Thyroid gland (tissue), 4 donors: ENCODE results near the gene EXOSC1. TPM values are rescaled to one million over a fixed set of nuclear protein-coding genes. Genes with fewer than 3 reads are reported as not detected.

Experiments
- DNase-seq, 2 donors: peaks; one replicate each; pipeline ENCODE4 v3.0.0-alpha.2; 2019
- H3K27ac ChIP-seq, 3 donors: fragments of 200-600 bp; sonication (generic); 1 replicate in 2 of 3; 2 replicates in 1 of 3; pipeline ENCODE4 v1.5.1; 2016 to 2019; ENCODE audit warnings: mild to moderate bottlenecking in 1 of 3, moderate library complexity in 1 of 3
- H3K27me3 ChIP-seq: fragments of 200-600 bp; sonication (generic); one replicate; pipeline ENCODE4 v1.5.1; 2019
- H3K36me3 ChIP-seq, 2 donors: fragments of 200-600 bp; sonication (generic); one replicate each; pipeline ENCODE4 v1.5.1; 2016 to 2019
- H3K4me1 ChIP-seq, 2 donors: fragments of 200-600 bp; sonication (generic); one replicate each; pipeline ENCODE4 v1.5.1; 2017 to 2019
- H3K4me3 ChIP-seq, 3 donors: fragments of 200-600 bp; sonication (generic); replicated peaks in 1 of 3; 1 replicate in 2 of 3; 2 replicates in 1 of 3; pipeline ENCODE4 v1.5.1; 2016; ENCODE audit warnings: mild to moderate bottlenecking in 1 of 3
- H3K9me3 ChIP-seq: fragments of 200-600 bp; sonication (generic); one replicate; pipeline ENCODE4 v1.5.1; 2017
- CTCF ChIP-seq, 6 experiments: fragments of 200-600 bp in 3 of 6; fragments of 450-650 bp in 3 of 6; sonication (generic) in 3 of 6; IDR thresholded peaks; one replicate each; pipeline ENCODE4 v1.5.1; 2016 to 2019; ENCODE audit warnings: antibody characterized with exemption in 6 of 6, mild to moderate bottlenecking in 2 of 6, inconsistent platforms in 1 of 6, moderate library complexity in 1 of 6
- POLR2A ChIP-seq, 2 donors: fragments of 450-650 bp; IDR thresholded peaks; one replicate each; pipeline ENCODE4 v1.6.1; 2017; ENCODE audit warnings: antibody characterized with exemption in 2 of 2, mild to moderate bottlenecking in 2 of 2, moderate library complexity in 1 of 2
- WGBS, 2 donors: methylation state at CpG; one replicate each; pipeline ENCODE4 v1.1.5; 2017; 5-methylcytosine and 5-hydroxymethylcytosine counted together
- intact Hi-C: fragments of 100-400 bp; cut with DNase I; formaldehyde crosslinking; loops from one replicate; pipeline ENCODE4 v1.15.1; 2023
- total RNA-seq, 4 donors: library from RNA; depleted of rRNA; stranded (reverse); fragments of >200 nt; gene quantifications; one replicate each; pipeline ENCODE4 v1.2.3, GENCODE V29; 2016

The EXOSC1 gene
- total RNA-seq, 4 donors from 2014 or later = 23.6 to 51.1 (median 29.2) TPM

DNA sequence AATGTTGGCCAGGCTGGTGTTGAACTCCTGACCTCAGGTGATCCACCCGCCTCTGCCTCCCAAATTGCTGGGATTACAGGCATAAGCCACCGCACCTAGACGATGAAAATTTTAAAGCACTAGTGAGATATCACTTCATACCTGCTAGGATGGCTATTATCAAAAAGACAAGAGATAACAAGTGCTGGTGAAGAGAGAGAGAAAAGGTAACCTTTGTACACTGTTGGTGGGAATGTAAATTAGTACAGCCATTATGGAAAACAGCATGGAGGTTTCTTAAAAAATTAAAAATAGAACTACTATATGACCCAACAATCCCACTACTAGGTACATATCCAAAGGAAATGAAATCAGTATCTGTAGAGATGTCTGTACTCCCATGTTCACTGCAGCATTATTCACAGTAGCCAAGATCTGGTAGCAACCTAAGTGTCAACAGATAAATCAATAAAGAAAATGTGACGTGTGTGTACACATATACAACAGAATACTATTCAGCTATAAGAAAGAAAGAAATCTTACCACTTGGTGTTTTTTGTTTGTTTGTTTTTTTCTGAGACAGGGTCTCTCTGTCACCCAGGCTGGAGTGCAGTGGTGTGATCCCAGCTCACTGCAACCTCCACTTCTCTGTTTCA, 40.0 kb upstream of the EXOSC1 start:
- no peak for DNase-seq
- Histone ChIP-seq H3K4me3 (no peak overlapping the region), H3K4me1 (peaks cover 6 to 12% of the 10 kb centered on the region in 2 donors), H3K9me3 (no peaks in the 10 kb centered on the region), H3K27ac (no peak overlapping the region), H3K36me3 (peaks cover 6 to 13% of the 10 kb centered on the region in 2 donors), H3K27me3 (no peaks in the 10 kb centered on the region)
- intact Hi-C loops = no loop called here
- WGBS, 2 donors = 95 to 99% methylated on average over 4 of the region's 4 CpGs
- TF ChIP-seq POLR2A (IDR thresholded peaks at IDR 0.05) = no peak
- no peak for TF ChIP-seq CTCF (IDR thresholded peaks at IDR 0.05)

DNA sequence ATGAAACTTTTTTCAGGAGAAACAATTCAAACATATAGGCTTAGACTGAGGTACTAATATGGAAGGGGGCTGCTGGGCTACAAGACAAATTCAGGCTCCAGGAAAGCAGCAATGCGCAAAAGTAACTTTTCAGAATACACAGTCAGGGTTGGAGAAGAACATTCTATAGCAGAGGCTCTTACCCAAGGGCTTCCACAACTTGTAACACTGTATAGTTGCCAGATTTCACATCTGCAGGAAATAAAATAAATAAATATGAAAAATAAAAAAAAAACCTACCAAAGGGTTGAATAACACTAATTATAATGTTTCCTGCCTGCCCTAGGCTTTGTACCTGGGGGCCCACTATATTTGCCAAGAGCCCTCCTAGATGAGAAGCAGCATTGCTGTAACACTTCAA, 38.1 kb upstream of the EXOSC1 start:
- TF ChIP-seq POLR2A (IDR thresholded peaks at IDR 0.05) (no peak), CTCF (IDR thresholded peaks at IDR 0.05) (no peak)
- Histone ChIP-seq H3K27ac (no peak overlapping the region), H3K27me3 (no peaks in the 10 kb centered on the region), H3K36me3 (peaks cover 16 to 20% of the 10 kb centered on the region in 2 donors), H3K9me3 (no peaks in the 10 kb centered on the region), H3K4me3 (no peak overlapping the region), H3K4me1 (no peaks in the 10 kb centered on the region)
- 85 to 98% methylated on average over 1 of the region's 1 CpG for WGBS, 2 donors
- intact Hi-C loops = no loop called here
- no peak for DNase-seq

DNA sequence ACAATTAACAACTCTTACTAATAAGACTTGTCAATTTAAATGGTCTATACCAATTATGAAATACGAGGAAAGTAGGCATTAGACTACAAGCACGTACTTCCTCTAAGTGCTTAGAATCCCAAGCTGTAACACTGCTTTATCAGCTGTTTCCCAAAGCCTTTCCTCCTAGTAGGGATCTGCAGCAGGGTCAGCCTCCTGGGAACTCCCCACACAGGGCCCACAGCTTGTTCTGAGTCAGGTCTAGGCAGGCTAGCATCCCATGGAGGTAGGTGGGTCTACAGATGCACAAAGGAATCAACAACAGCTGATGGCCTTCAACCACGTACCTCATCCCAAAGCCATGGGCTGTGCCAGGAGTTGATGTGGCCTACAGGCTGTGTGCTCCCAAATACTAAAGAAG, 37.7 kb upstream of the EXOSC1 start:
- no peaks in the 10 kb centered on the region for H3K27me3 ChIP-seq
- no peaks in the 10 kb centered on the region for H3K4me1 ChIP-seq
- no peak for TF ChIP-seq POLR2A (IDR thresholded peaks at IDR 0.05)
- no peak for TF ChIP-seq CTCF (IDR thresholded peaks at IDR 0.05)
- DNase-seq = no peak
- no peak overlapping the region for H3K4me3 ChIP-seq
- H3K36me3 ChIP-seq = peaks cover 17 to 20% of the 10 kb centered on the region in 2 donors
- WGBS, 2 donors = 61 to 72% methylated on average over 3 of the region's 3 CpGs
- H3K9me3 ChIP-seq = no peaks in the 10 kb centered on the region
- intact Hi-C loops = no loop called here
- no peak overlapping the region for H3K27ac ChIP-seq

- Histone ChIP-seq H3K4me3 (no peak overlapping the region), H3K27me3 (no peaks in the 10 kb centered on the region), H3K36me3 (peaks cover 28 to 30% of the 10 kb centered on the region in 2 donors), H3K9me3 (no peaks in the 10 kb centered on the region), H3K4me1 (no peaks in the 10 kb centered on the region), H3K27ac (no peak overlapping the region)
- intact Hi-C loops = no loop called here
- TF ChIP-seq CTCF (IDR thresholded peaks at IDR 0.05) = no peak
- TF ChIP-seq POLR2A (IDR thresholded peaks at IDR 0.05) = no peak
- WGBS, 2 donors = 88 to 89% methylated on average over 1 of the region's 1 CpG
- DNase-seq = no peak
These were observed 36.6 kb upstream of the EXOSC1 start for GRCh38 chr10:97482381-97482780.

- no peaks in the 10 kb centered on the region for H3K4me1 ChIP-seq
- intact Hi-C loops = no loop called here
- DNase-seq = no peak
- no peak overlapping the region for H3K4me3 ChIP-seq
- H3K36me3 ChIP-seq = peaks cover 41 to 43% of the 10 kb centered on the region in 2 donors
- H3K9me3 ChIP-seq = no peaks in the 10 kb centered on the region
- WGBS, 2 donors = 69 to 72% methylated on average over 4 of the region's 4 CpGs
- H3K27me3 ChIP-seq = no peaks in the 10 kb centered on the region
- no peak overlapping the region for H3K27ac ChIP-seq
- no peak for TF ChIP-seq POLR2A (IDR thresholded peaks at IDR 0.05)
- no peak for TF ChIP-seq CTCF (IDR thresholded peaks at IDR 0.05)
These were observed 35.3 kb upstream of the EXOSC1 start for GRCh38 chr10:97481071-97481470.
